ENCODE data around the gene ESR1.

DNA sequence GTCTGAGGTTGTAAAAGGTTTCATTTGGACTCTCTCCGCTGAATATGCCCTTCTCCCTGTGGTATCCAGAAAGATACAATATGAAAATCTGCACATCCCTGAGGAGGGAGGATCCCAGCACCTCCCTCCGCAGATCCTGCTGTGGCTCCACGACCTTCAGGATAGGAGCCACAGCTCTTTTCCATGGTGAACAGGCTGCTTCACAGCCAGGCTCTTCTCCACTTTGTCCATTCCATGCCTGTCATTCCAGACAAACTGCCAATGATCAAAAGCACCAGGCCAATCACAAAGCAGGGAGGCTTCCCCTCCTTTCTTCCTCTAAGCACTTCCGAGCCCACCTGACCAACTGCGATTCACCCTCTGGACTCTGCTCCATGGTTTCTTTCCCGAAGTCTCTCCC lies 339.8 kb downstream of the ESR1 start:
- TF ChIP-seq, protein P1, sequence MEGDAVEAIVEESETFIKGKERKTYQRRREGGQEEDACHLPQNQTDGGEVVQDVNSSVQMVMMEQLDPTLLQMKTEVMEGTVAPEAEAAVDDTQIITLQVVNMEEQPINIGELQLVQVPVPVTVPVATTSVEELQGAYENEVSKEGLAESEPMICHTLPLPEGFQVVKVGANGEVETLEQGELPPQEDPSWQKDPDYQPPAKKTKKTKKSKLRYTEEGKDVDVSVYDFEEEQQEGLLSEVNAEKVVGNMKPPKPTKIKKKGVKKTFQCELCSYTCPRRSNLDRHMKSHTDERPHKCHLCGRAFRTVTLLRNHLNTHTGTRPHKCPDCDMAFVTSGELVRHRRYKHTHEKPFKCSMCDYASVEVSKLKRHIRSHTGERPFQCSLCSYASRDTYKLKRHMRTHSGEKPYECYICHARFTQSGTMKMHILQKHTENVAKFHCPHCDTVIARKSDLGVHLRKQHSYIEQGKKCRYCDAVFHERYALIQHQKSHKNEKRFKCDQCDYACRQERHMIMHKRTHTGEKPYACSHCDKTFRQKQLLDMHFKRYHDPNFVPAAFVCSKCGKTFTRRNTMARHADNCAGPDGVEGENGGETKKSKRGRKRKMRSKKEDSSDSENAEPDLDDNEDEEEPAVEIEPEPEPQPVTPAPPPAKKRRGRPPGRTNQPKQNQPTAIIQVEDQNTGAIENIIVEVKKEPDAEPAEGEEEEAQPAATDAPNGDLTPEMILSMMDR (IDR thresholded peaks at IDR 0.05): no peak
- TF ChIP-seq POLR2AphosphoS5 (IDR thresholded peaks at IDR 0.05): no peak
- TF ChIP-seq POLR2A (IDR thresholded peaks at IDR 0.05): no peak

Data from upper lobe of left lung (tissue), 4 donors.